SK-N-SH (cell line): ENCODE measurements around the gene PPP1R9A. TPM values are rescaled to one million over a fixed set of nuclear protein-coding genes. Genes with fewer than 3 reads are reported as not detected.

Source experiments
- CTCF ChIA-PET: fragments of 300-600, 350-600 bp; formaldehyde crosslinking; extraction: SDS; loops from one replicate; lab custom pipeline; 2021; lab: Yijun Ruan, JAX
- POLR2A ChIA-PET: fragments of 350-600 bp; sonication (Branson Sonifier 250); formaldehyde crosslinking; extraction: SDS; loops from one replicate; lab custom pipeline; 2020; ENCODE audit warnings: antibody characterized with exemption, inconsistent platforms; lab: Yijun Ruan, JAX
- DNase-seq: peaks from one replicate; pipeline ENCODE4 v3.0.0; 2012
- H2AFZ ChIP-seq: fragments of 200-600 bp; sonication (generic); 2 replicates; pipeline ENCODE4 v1.8.1; 2016; ENCODE audit warnings: antibody characterized with exemption, mild to moderate bottlenecking, low read depth
- H3F3A ChIP-seq: fragments of 200-600 bp; sonication (generic); replicated peaks from 2 replicates; pipeline ENCODE3; 2016; ENCODE audit warnings: antibody characterized with exemption, mild to moderate bottlenecking; ENCODE audit not compliant: insufficient read depth
- H3K27ac ChIP-seq, 2 experiments: fragments of 200-500 bp in 1 of 2; fragments of 200-600 bp in 1 of 2; sonication (Bioruptor generic) in 1 of 2; sonication (generic), shearing (Covaris generic) in 1 of 2; 2 replicates each; pipeline versions ENCODE4 v1.5.1 to v1.6.1; 2014 to 2016; ENCODE audit warnings: low read depth in 2 of 2, inconsistent platforms in 1 of 2, low read length in 1 of 2, mild to moderate bottlenecking in 1 of 2, mixed read lengths in 1 of 2
- H3K27me3 ChIP-seq: fragments of 200-600 bp; sonication (generic), shearing (Covaris generic); 2 replicates; pipeline ENCODE4 v1.6.1; 2016; ENCODE audit warnings: mixed run types; ENCODE audit not compliant: insufficient read depth
- H3K36me3 ChIP-seq, 2 experiments: fragments of 200-500 bp in 1 of 2; fragments of 200-600 bp in 1 of 2; sonication (Bioruptor generic) in 1 of 2; sonication (generic) in 1 of 2; replicated peaks in 1 of 2; 2 replicates each; pipeline versions ENCODE3 to v1.5.1; 2014 to 2016; ENCODE audit warnings: low read length in 1 of 2, mild to moderate bottlenecking in 1 of 2; ENCODE audit not compliant: insufficient read depth in 2 of 2, control insufficient read depth in 1 of 2
- H3K4me1 ChIP-seq, 2 experiments: fragments of 200-500 bp in 1 of 2; fragments of 200-600 bp in 1 of 2; sonication (Bioruptor generic) in 1 of 2; sonication (generic), shearing (Covaris generic) in 1 of 2; 2 replicates each; pipeline versions ENCODE4 v1.5.1 to v1.6.1; 2014 to 2016; ENCODE audit warnings: low read depth in 1 of 2, low read length in 1 of 2, mixed run types in 1 of 2; ENCODE audit not compliant: insufficient read depth in 2 of 2, control insufficient read depth in 1 of 2
- H3K4me2 ChIP-seq: fragments of 200-600 bp; sonication (generic), shearing (Covaris generic); 2 replicates; pipeline ENCODE4 v1.6.1; 2017; ENCODE audit warnings: mixed run types
- H3K4me3 ChIP-seq, 2 experiments: fragments of 200-500 bp in 1 of 2; fragments of 200-600 bp in 1 of 2; sonication (Bioruptor generic) in 1 of 2; sonication (generic), shearing (Covaris generic) in 1 of 2; 2 replicates each; pipeline versions ENCODE4 v1.5.1 to v1.8.1; 2014 to 2016; ENCODE audit warnings: low read depth in 2 of 2, inconsistent platforms in 1 of 2, low read length in 1 of 2, mild to moderate bottlenecking in 1 of 2, mixed read lengths in 1 of 2, moderate library complexity in 1 of 2
- H3K79me2 ChIP-seq: fragments of 200-600 bp; sonication (generic); 2 replicates; pipeline ENCODE4 v1.8.1; 2017; ENCODE audit warnings: mild to moderate bottlenecking; ENCODE audit not compliant: insufficient read depth
- H3K9ac ChIP-seq: fragments of 200-600 bp; sonication (generic); 2 replicates; pipeline ENCODE4 v1.6.1; 2017; ENCODE audit warnings: mixed run types
- H3K9me2 ChIP-seq: fragments of 200-600 bp; sonication (generic); 2 replicates; pipeline ENCODE4 v1.6.1; 2017; ENCODE audit warnings: mixed run types
- H3K9me3 ChIP-seq: fragments of 200-600 bp; sonication (generic); 2 replicates; pipeline ENCODE4 v1.6.1; 2017; ENCODE audit warnings: mixed run types, mild to moderate bottlenecking, moderate library complexity
- H4K20me1 ChIP-seq: fragments of 200-600 bp; sonication (generic); 2 replicates; pipeline ENCODE4 v1.6.1; 2017; ENCODE audit warnings: mild to moderate bottlenecking, mixed run types; ENCODE audit not compliant: insufficient read depth
- ELF1 ChIP-seq: IDR thresholded peaks from 2 replicates; pipeline ENCODE4 v1.4.0; 2012
- FOSL2 ChIP-seq: IDR thresholded peaks from 2 replicates; pipeline ENCODE4 v1.4.0; 2012; ENCODE audit warnings: low read depth, mild to moderate bottlenecking, moderate library complexity, borderline replicate concordance
- FOXJ3 ChIP-seq: sonication (generic); formaldehyde crosslinking; IDR thresholded peaks from 2 replicates; pipeline ENCODE4 v1.5.1; 2020; ENCODE audit warnings: mild to moderate bottlenecking, missing genetic modification reagents
- GABPA ChIP-seq: IDR thresholded peaks from 2 replicates; pipeline ENCODE4 v1.4.0; 2012; ENCODE audit warnings: low read depth, mild to moderate bottlenecking
- IRF3 ChIP-seq: fragments of 150-350 bp; IDR thresholded peaks from 2 replicates; pipeline ENCODE4 v1.6.1; 2016; ENCODE audit warnings: mild to moderate bottlenecking, low read depth, low read length
- NFIC ChIP-seq: IDR thresholded peaks from 2 replicates; pipeline ENCODE4 v1.4.0; 2012; ENCODE audit warnings: borderline replicate concordance
- NRF1 ChIP-seq: IDR thresholded peaks from 2 replicates; pipeline ENCODE4 v1.6.1; 2012; ENCODE audit warnings: low read depth, mild to moderate bottlenecking, low read length
- POLR2AphosphoS5 ChIP-seq: IDR thresholded peaks from 2 replicates; pipeline ENCODE4 v1.6.1; 2012; ENCODE audit warnings: low read depth, low read length
- RCOR1 ChIP-seq: fragments of 150-350 bp; IDR thresholded peaks from 2 replicates; pipeline ENCODE4 v1.6.1; 2017; ENCODE audit warnings: antibody characterized with exemption, low read length
- SMC3 ChIP-seq: IDR thresholded peaks from 2 replicates; pipeline ENCODE4 v1.6.1; 2012; ENCODE audit warnings: low read depth, low read length, improper control_type of control experiment
- TAF1 ChIP-seq: IDR thresholded peaks from 2 replicates; pipeline ENCODE4 v1.6.1; 2012; ENCODE audit warnings: low read depth, mild to moderate bottlenecking, low read length, moderate library complexity, borderline replicate concordance
- TCF12 ChIP-seq: IDR thresholded peaks from 2 replicates; pipeline ENCODE4 v1.4.0; 2012
- TEAD4 ChIP-seq: IDR thresholded peaks from 2 replicates; pipeline ENCODE4 v1.4.0; 2012; ENCODE audit warnings: mild to moderate bottlenecking, borderline replicate concordance; ENCODE audit not compliant: insufficient read depth
- WGBS: methylation state at CpG from one replicate; pipeline ENCODE4 v1.1.6; 2017; ENCODE audit warnings: low lambda C conversion rate; 5-methylcytosine and 5-hydroxymethylcytosine counted together
- polyA plus RNA-seq, 3 experiments: library from polyadenylated mRNA; depleted of rRNA; stranded (reverse); fragments of >200 nt; gene quantifications; 2 replicates each; pipeline ENCODE4 v1.2.3, GENCODE V29; 2012
- TF ChIP-seq, protein P1 (sequence below): fragments of 150-350 bp; IDR thresholded peaks from 2 replicates; pipeline ENCODE4 v1.6.1; 2017; ENCODE audit warnings: antibody characterized with exemption, low read length, low read depth, borderline replicate concordance
- TF ChIP-seq, protein P2 (sequence below): fragments of 200-600 bp; sonication (generic); IDR thresholded peaks from 2 replicates; pipeline ENCODE4 v1.6.1; 2017; ENCODE audit warnings: antibody characterized with exemption, mild to moderate bottlenecking, moderate library complexity
- TF ChIP-seq, protein P3 (sequence below): IDR thresholded peaks from 2 replicates; pipeline ENCODE4 v1.4.0; 2012; ENCODE audit warnings: low read depth, borderline replicate concordance

The PPP1R9A gene
- polyA plus RNA-seq, 1 of the 3 experiments (the other 2 are of a cell fraction), result 0.30 TPM

DNA sequence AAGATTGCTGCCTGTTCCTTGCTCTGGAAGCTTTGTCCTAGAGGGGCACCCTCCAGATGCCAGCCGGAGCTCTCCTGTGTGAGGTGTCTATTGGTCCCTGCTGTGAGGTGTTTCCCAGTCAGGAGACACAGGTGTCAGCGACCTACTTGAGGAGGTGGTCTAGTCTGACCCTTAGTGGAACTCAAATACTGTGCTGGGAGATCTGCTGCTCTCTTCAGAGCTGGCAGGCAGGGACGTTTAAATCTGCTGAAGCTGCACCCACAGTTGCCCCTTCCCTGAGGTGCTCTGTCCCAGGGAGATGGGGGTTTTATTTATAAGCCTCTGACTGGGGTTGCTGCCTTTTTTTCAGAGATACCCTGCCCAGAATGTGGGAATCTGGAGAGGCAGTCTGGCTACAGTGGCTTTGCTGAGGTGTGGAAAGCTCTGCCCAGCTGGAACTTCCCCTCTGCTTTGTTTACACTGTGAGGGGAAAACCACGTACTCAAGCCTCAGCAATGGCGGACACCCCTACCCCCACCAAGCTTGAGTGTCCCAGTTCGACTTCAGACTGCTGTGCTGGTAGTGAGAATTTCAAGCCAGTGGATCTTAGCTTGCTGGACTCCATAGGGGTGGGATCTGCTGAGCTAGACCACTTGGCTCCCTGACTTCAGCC, 119.2 kb downstream of the PPP1R9A start:
- CTCF ChIA-PET, result interaction anchor here (1.0 kb wide), 2 partner anchors 20 to 452 kb away, joined by 3 to 4 read pairs; no protein-coding TSS in a partner anchor
- no peak overlapping the region for H3K27ac ChIP-seq

More for the DNA sequence above, 119.2 kb downstream of the PPP1R9A start:
- Histone ChIP-seq H3K9me2 (no peaks in the 10 kb centered on the region), H3K36me3 (no peaks in the 10 kb centered on the region)
- TF ChIP-seq FOSL2, result no peak
- no peak for TF ChIP-seq TEAD4
- TF ChIP-seq, protein P1, sequence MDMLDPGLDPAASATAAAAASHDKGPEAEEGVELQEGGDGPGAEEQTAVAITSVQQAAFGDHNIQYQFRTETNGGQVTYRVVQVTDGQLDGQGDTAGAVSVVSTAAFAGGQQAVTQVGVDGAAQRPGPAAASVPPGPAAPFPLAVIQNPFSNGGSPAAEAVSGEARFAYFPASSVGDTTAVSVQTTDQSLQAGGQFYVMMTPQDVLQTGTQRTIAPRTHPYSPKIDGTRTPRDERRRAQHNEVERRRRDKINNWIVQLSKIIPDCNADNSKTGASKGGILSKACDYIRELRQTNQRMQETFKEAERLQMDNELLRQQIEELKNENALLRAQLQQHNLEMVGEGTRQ, result no peak
- TF ChIP-seq, protein P2, sequence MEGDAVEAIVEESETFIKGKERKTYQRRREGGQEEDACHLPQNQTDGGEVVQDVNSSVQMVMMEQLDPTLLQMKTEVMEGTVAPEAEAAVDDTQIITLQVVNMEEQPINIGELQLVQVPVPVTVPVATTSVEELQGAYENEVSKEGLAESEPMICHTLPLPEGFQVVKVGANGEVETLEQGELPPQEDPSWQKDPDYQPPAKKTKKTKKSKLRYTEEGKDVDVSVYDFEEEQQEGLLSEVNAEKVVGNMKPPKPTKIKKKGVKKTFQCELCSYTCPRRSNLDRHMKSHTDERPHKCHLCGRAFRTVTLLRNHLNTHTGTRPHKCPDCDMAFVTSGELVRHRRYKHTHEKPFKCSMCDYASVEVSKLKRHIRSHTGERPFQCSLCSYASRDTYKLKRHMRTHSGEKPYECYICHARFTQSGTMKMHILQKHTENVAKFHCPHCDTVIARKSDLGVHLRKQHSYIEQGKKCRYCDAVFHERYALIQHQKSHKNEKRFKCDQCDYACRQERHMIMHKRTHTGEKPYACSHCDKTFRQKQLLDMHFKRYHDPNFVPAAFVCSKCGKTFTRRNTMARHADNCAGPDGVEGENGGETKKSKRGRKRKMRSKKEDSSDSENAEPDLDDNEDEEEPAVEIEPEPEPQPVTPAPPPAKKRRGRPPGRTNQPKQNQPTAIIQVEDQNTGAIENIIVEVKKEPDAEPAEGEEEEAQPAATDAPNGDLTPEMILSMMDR, result no peak
- no peak for TF ChIP-seq TCF12
- no peak for TF ChIP-seq POLR2AphosphoS5
- TF ChIP-seq, protein P3, sequence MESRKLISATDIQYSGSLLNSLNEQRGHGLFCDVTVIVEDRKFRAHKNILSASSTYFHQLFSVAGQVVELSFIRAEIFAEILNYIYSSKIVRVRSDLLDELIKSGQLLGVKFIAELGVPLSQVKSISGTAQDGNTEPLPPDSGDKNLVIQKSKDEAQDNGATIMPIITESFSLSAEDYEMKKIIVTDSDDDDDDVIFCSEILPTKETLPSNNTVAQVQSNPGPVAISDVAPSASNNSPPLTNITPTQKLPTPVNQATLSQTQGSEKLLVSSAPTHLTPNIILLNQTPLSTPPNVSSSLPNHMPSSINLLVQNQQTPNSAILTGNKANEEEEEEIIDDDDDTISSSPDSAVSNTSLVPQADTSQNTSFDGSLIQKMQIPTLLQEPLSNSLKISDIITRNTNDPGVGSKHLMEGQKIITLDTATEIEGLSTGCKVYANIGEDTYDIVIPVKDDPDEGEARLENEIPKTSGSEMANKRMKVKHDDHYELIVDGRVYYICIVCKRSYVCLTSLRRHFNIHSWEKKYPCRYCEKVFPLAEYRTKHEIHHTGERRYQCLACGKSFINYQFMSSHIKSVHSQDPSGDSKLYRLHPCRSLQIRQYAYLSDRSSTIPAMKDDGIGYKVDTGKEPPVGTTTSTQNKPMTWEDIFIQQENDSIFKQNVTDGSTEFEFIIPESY, result no peak
- no peak for TF ChIP-seq NFIC
- TF ChIP-seq NRF1, result no peak
- no peak for TF ChIP-seq TAF1
- no peak for TF ChIP-seq SMC3
- TF ChIP-seq ELF1, result no peak
- no peak for TF ChIP-seq IRF3
- no peak for TF ChIP-seq GABPA
- no peak for TF ChIP-seq FOXJ3 (CRISPR knock-in tag)
- no peak for TF ChIP-seq RCOR1
- TF ChIP-seq, all 33 proteins: peak for 0
- Histone ChIP-seq H2AFZ (no peak overlapping the region), H3K4me1 (no peaks in the 10 kb centered on the region), H4K20me1 (no peaks in the 10 kb centered on the region), H3K4me3 (no peak overlapping the region), H3K4me2 (no peak overlapping the region), H3K9ac (no peak overlapping the region), H3K27me3 (no peaks in the 10 kb centered on the region; the same call in 1 of the 2 replicates), H3F3A (no peaks in the 10 kb centered on the region), H3K79me2 (no peaks in the 10 kb centered on the region), H3K9me3 (no peaks in the 10 kb centered on the region)
- DNase-seq, result no peak
- POLR2A ChIA-PET, result no interaction called here
- 12% methylated on average over 6 of the region's 6 CpGs for WGBS
